ENCODE results near the gene CHRNA10. TPM values are rescaled to one million over a fixed set of nuclear protein-coding genes. Genes with fewer than 3 reads are reported as not detected.

CHRNA10 gene

DNA sequence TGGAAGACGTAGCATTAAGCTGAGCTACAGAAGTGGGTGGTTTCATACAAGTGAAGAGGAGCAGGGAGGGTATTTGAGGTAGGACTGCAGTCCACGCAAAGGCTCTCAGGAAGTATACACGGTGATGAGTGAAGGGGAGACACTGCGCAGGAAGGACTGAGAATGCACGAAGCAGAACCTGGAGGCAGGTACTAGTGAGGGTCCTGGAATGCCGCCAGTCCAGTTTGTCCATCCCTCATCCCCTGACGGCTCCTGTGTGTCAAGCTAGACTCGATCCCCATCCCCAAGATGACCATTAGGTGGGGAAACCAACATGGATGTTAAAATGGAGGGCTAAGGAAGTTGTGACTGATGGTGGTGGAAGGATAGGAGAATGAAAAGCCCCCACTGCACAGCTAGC lies 53.2 kb downstream of the CHRNA10 start:
- no peak overlapping the region for H3K9ac ChIP-seq (ENCODE audit: low read depth, low read length, poor library complexity)
- DNase-seq (ENCODE audit: low spot score) = no peak

DNA sequence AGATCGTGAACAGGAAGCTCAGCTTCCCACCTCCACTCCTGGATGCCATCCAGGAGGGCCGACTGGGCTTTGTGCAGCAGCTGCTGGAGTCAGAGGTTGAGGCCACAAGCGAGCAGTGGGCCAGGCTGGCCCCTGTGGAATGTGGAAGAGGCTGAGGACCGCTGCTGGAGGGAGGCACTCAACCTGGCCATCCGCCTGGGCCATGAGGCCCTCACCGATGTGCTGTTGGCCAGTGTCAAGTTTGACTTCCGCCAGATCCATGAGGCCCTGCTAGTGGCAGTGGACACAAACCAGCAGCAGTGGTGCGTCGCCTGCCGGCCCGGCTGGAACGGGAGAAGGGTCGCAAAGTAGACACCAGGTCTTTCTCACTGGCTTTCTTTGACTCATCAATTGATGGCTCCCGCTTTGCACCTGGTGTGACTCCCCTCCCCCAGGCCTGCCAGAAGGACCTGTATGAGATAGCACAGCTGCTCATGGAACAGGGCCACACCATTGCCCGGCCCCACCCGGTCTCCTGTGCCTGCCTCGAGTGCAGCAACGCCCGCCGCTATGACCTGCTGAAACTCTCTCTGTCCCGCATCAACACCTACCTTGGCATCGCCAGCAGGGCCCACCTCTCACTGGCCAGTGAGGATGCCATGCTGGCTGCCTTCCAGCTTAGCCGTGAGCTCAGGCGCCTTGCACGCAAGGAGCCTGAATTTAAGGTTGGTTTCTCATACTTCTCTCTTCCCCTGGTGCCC lies 54.3 kb downstream of the CHRNA10 start:
- H3K9me3 ChIP-seq (replicated peaks in 1 of 2; ENCODE audit: control insufficient read depth in 2 of 2, insufficient read depth in 1 of 2, low read depth in 1 of 2, low read length in 2 of 2) = no peaks in the 10 kb centered on the region
- H2AK5ac ChIP-seq (ENCODE audit: low read depth, low read length) = peak overlapping the region; percentile 83
- H3K27me3 ChIP-seq (ENCODE audit: control insufficient read depth in 3 of 3, insufficient read depth in 3 of 3, low read depth in 1 of 3, low read length in 3 of 3) = no peaks in the 10 kb centered on the region
- no peak overlapping the region for H3K4me3 ChIP-seq (ENCODE audit: low read length in 2 of 2)
- no peak overlapping the region for H4K8ac ChIP-seq (ENCODE audit: low read depth, low read length)
- H2AFZ ChIP-seq (ENCODE audit: low read length) = peak overlapping the region; percentile 73
- no peak overlapping the region for H3K4me2 ChIP-seq (ENCODE audit: insufficient read depth, low read length, poor library complexity, severe bottlenecking)
- H4K91ac ChIP-seq (ENCODE audit: low read depth, low read length, poor library complexity) = no peak overlapping the region
- peak overlapping the region; percentile 38 for H2BK120ac ChIP-seq (ENCODE audit: low read depth, low read length)
- DNase-seq (ENCODE audit: low spot score) = no peak
- no peaks in the 10 kb centered on the region for H3K79me1 ChIP-seq (ENCODE audit: low read depth, low read length)
- peak overlapping the region; percentile 91 for H3K18ac ChIP-seq (ENCODE audit: low read length)
- no peak overlapping the region for H2BK15ac ChIP-seq (ENCODE audit: low read length)
- no peak overlapping the region for H3K27ac ChIP-seq (replicated peaks; ENCODE audit: low read length)
- H3K9ac ChIP-seq (ENCODE audit: low read depth, low read length, poor library complexity) = peak overlapping the region; percentile 54
- H2BK5ac ChIP-seq (ENCODE audit: low read length) = peak overlapping the region; percentile 85
- no peak overlapping the region for H3K23ac ChIP-seq (ENCODE audit: low read depth, low read length, poor library complexity)
- H3K4me1 ChIP-seq (ENCODE audit: control insufficient read depth in 2 of 2, insufficient read depth in 1 of 2, low read depth in 1 of 2, low read length in 2 of 2) = peaks cover 0 to 5% of the 10 kb centered on the region in 2 donors
- no CpG with 5 or more reads among the region's 25 CpGs for WGBS, 2 donors (ENCODE audit: extremely low coverage in 2 of 2, insufficient read length in 2 of 2, insufficient replicate concordance in 1 of 2)
- H3K36me3 ChIP-seq (replicated peaks in 1 of 2; ENCODE audit: control insufficient read depth in 2 of 2, insufficient read depth in 2 of 2, low read length in 2 of 2) = no peaks in the 10 kb centered on the region
- peak overlapping the region; percentile 48 for H3K14ac ChIP-seq (ENCODE audit: low read length)
- H3K4ac ChIP-seq (ENCODE audit: low read length) = no peak overlapping the region
- H2BK12ac ChIP-seq (ENCODE audit: low read length) = peak overlapping the region; percentile 65

More for the DNA sequence above, 53.2 kb downstream of the CHRNA10 start:
- Histone ChIP-seq H3K4me1 (ENCODE audit: control insufficient read depth in 2 of 2, insufficient read depth in 1 of 2, low read depth in 1 of 2, low read length in 2 of 2) (peaks cover 0 to 5% of the 10 kb centered on the region in 2 donors), H3K79me1 (ENCODE audit: low read depth, low read length) (no peaks in the 10 kb centered on the region), H4K91ac (ENCODE audit: low read depth, low read length, poor library complexity) (no peak overlapping the region), H2AFZ (ENCODE audit: low read length) (peak overlapping the region; percentile 24), H3K4me3 (ENCODE audit: low read length in 2 of 2) (no peak overlapping the region), H3K23ac (ENCODE audit: low read depth, low read length, poor library complexity) (no peak overlapping the region), H2BK5ac (ENCODE audit: low read length) (no peak overlapping the region), H4K8ac (ENCODE audit: low read depth, low read length) (no peak overlapping the region), H3K18ac (ENCODE audit: low read length) (no peak overlapping the region), H3K4me2 (ENCODE audit: insufficient read depth, low read length, poor library complexity, severe bottlenecking) (no peak overlapping the region), H3K4ac (ENCODE audit: low read length) (no peak overlapping the region), H3K14ac (ENCODE audit: low read length) (no peak overlapping the region), H3K27ac (replicated peaks; ENCODE audit: low read length) (no peak overlapping the region), H2BK120ac (ENCODE audit: low read depth, low read length) (no peak overlapping the region), H3K27me3 (ENCODE audit: control insufficient read depth in 3 of 3, insufficient read depth in 3 of 3, low read depth in 1 of 3, low read length in 3 of 3) (no peaks in the 10 kb centered on the region), H2AK5ac (ENCODE audit: low read depth, low read length) (no peak overlapping the region), H3K9me3 (replicated peaks in 1 of 2; ENCODE audit: control insufficient read depth in 2 of 2, insufficient read depth in 1 of 2, low read depth in 1 of 2, low read length in 2 of 2) (no peaks in the 10 kb centered on the region), H2BK12ac (ENCODE audit: low read length) (no peak overlapping the region), H2BK15ac (ENCODE audit: low read length) (no peak overlapping the region), H3K36me3 (replicated peaks in 1 of 2; ENCODE audit: control insufficient read depth in 2 of 2, insufficient read depth in 2 of 2, low read length in 2 of 2) (no peaks in the 10 kb centered on the region)
- WGBS, 2 donors (ENCODE audit: extremely low coverage in 2 of 2, insufficient read length in 2 of 2, insufficient replicate concordance in 1 of 2) = no CpG with 5 or more reads among the region's 8 CpGs

GRCh38 chr11:3615998-3616397 lies 55.2 kb downstream of the CHRNA10 start:
- Histone ChIP-seq H4K8ac (ENCODE audit: low read depth, low read length) (no peak overlapping the region), H2BK15ac (ENCODE audit: low read length) (peak overlapping the region; percentile 81), H3K9ac (ENCODE audit: low read depth, low read length, poor library complexity) (no peak overlapping the region), H3K4ac (ENCODE audit: low read length) (no peak overlapping the region), H2BK12ac (ENCODE audit: low read length) (no peak overlapping the region), H3K79me1 (ENCODE audit: low read depth, low read length) (no peaks in the 10 kb centered on the region), H2BK5ac (ENCODE audit: low read length) (peak overlapping the region; percentile 19), H3K4me3 (ENCODE audit: low read length in 2 of 2) (no peak overlapping the region), H2AFZ (ENCODE audit: low read length) (peak overlapping the region; percentile 73), H2AK5ac (ENCODE audit: low read depth, low read length) (no peak overlapping the region), H3K27ac (replicated peaks; ENCODE audit: low read length) (no peak overlapping the region), H3K36me3 (replicated peaks in 1 of 2; ENCODE audit: control insufficient read depth in 2 of 2, insufficient read depth in 2 of 2, low read length in 2 of 2) (no peaks in the 10 kb centered on the region), H3K9me3 (replicated peaks in 1 of 2; ENCODE audit: control insufficient read depth in 2 of 2, insufficient read depth in 1 of 2, low read depth in 1 of 2, low read length in 2 of 2) (no peaks in the 10 kb centered on the region), H2BK120ac (ENCODE audit: low read depth, low read length) (no peak overlapping the region), H3K4me1 (ENCODE audit: control insufficient read depth in 2 of 2, insufficient read depth in 1 of 2, low read depth in 1 of 2, low read length in 2 of 2) (peaks cover 0 to 5% of the 10 kb centered on the region in 2 donors), H3K14ac (ENCODE audit: low read length) (no peak overlapping the region), H4K91ac (ENCODE audit: low read depth, low read length, poor library complexity) (no peak overlapping the region), H3K27me3 (ENCODE audit: control insufficient read depth in 3 of 3, insufficient read depth in 3 of 3, low read depth in 1 of 3, low read length in 3 of 3) (no peaks in the 10 kb centered on the region), H3K4me2 (ENCODE audit: insufficient read depth, low read length, poor library complexity, severe bottlenecking) (no peak overlapping the region), H3K18ac (ENCODE audit: low read length) (peak overlapping the region; percentile 87), H3K23ac (ENCODE audit: low read depth, low read length, poor library complexity) (no peak overlapping the region)
- DNase-seq (ENCODE audit: low spot score) = no peak
- no CpG with 5 or more reads among the region's 6 CpGs for WGBS, 2 donors (ENCODE audit: extremely low coverage in 2 of 2, insufficient read length in 2 of 2, insufficient replicate concordance in 1 of 2)

Small RNAs within 50 kb of the gene (small RNA-seq; reads per million reads assigned to genes)
- gene RF00019 (ENCODE audit: insufficient read depth) = not detected
- not detected for gene RNU6-1143P (ENCODE audit: insufficient read depth)
